Sigmoid colon (tissue), 7 donors: ENCODE results near the gene DIP2C. TPM values are rescaled to one million over a fixed set of nuclear protein-coding genes. Genes with fewer than 3 reads are reported as not detected.

Experiments used
- DNase-seq: peaks from one replicate; pipeline ENCODE4 v3.0.0-alpha.2; 2019
- H3K27ac ChIP-seq, 4 donors: fragments of 200-600 bp; sonication (generic); one replicate each; pipeline ENCODE4 v1.5.1; 2016 to 2019; ENCODE audit warnings: mild to moderate bottlenecking in 1 of 4
- H3K27me3 ChIP-seq, 3 donors: fragments of 200-600 bp; sonication (generic); one replicate each; pipeline ENCODE4 v1.5.1; 2019; ENCODE audit warnings: mild to moderate bottlenecking in 1 of 3
- H3K36me3 ChIP-seq, 4 donors: fragments of 200-600 bp; sonication (generic); one replicate each; pipeline ENCODE4 v1.5.1; 2016 to 2019
- H3K4me1 ChIP-seq, 4 donors: fragments of 200-600 bp; sonication (generic); one replicate each; pipeline ENCODE4 v1.5.1; 2017 to 2019
- H3K4me3 ChIP-seq, 4 donors: fragments of 200-600 bp; sonication (generic); one replicate each; pipeline ENCODE4 v1.5.1; 2017 to 2019; ENCODE audit warnings: mild to moderate bottlenecking in 2 of 4, moderate library complexity in 1 of 4
- H3K9me3 ChIP-seq, 4 donors: fragments of 200-600 bp in 3 of 4; sonication (generic) in 3 of 4; one replicate each; pipeline versions ENCODE4 v1.5.1 to v1.6.1; 2013 to 2019
- EP300 ChIP-seq, 4 donors: sonication (generic); formaldehyde crosslinking; IDR thresholded peaks; one replicate each; pipeline ENCODE4 v1.6.1; 2017; ENCODE audit warnings: antibody characterized with exemption in 4 of 4
- POLR2A ChIP-seq, 2 donors: fragments of 450-650 bp; IDR thresholded peaks; one replicate each; pipeline ENCODE4 v1.6.1; 2016; ENCODE audit warnings: antibody characterized with exemption in 2 of 2, mild to moderate bottlenecking in 2 of 2, moderate library complexity in 2 of 2
- POLR2AphosphoS5 ChIP-seq, 4 donors: sonication (generic); formaldehyde crosslinking; IDR thresholded peaks; one replicate each; pipeline ENCODE4 v1.6.1; 2017; ENCODE audit warnings: antibody characterized with exemption in 4 of 4
- WGBS, 2 donors: extraction: QIAGEN DNeasy Blood & Tissue Kit; methylation state at CpG; one replicate each; pipeline ENCODE4 v1.1.7; 2013; 5-methylcytosine and 5-hydroxymethylcytosine counted together
- intact Hi-C: fragments of 100-400 bp; cut with DNase I; formaldehyde crosslinking; loops from one replicate; pipeline ENCODE4 v1.15.1; 2023
- polyA plus RNA-seq, 3 donors: library from polyadenylated mRNA; stranded (reverse); fragments of 200-250 nt; gene quantifications; one replicate each; pipeline ENCODE4 v1.2.3, GENCODE V29; 2013
- total RNA-seq, 4 donors: library from RNA; depleted of rRNA; stranded (reverse); fragments of >200 nt; gene quantifications; one replicate each; pipeline ENCODE4 v1.1.0, GENCODE V29; 2016
- TF ChIP-seq, protein P1 (sequence below), 4 experiments: fragments of 450-650 bp in 3 of 4; fragments of 200-600 bp in 1 of 4; IDR thresholded peaks; one replicate each; pipeline ENCODE4 v1.5.1; 2016 to 2019; ENCODE audit warnings: antibody characterized with exemption in 4 of 4, mild to moderate bottlenecking in 3 of 4, moderate library complexity in 2 of 4
- donor health status: healthy with polysubstance abuse.
- donor health status: Bipolar disorder and iron deficiency.
- donor health status: healthy.

DIP2C gene
- total and polyA plus RNA-seq, 7 donors: 1.8 to 67.9 (median 42.1) TPM

DNA sequence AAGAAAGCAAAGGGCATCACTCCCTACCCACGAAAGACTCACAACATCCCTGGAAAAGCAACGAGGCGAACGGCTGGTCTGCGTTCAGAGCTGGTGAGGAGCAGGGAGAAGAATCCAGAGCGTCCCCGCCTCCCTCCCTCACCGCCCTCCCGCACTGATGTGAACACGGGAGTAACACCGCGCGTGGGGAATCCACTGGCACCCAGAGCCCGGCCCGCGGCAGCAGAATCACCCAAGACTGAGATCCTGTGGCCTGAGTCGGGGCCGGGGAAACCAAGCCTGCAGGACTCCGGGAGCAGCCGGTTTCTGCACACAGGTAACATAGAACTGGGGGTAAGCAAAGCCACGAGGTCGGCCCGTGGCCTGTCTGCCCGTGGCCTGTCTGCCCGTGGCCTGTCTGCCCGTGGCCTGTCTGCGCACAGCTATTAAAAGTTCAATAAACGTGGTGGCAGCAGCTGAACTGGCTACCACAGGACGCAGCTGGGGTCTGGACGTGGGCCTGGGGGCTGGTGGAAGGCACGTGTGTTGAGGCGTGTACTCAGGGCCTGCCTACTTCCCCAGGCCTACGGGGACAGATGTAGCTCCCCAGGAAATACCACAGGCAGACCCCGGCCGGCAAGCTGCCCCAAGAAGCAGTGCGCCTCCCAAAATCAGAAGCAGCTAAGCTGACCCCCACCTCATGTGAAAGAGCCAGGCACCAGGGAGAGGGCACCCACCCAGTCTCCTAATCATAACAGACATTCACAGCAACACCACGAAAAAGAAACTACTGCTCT, 23.0 kb downstream of the DIP2C start:
- no peaks in the 10 kb centered on the region for H3K9me3 ChIP-seq
- no peak for DNase-seq
- WGBS, 2 donors: 89 to 93% methylated on average over 37 of the region's 37 CpGs
- H3K27me3 ChIP-seq: no peaks in the 10 kb centered on the region
- H3K4me3 ChIP-seq: peak overlapping the region; percentile 24 to 43 (median 34)
- peak overlapping the region; percentile 29 to 90 (median 84) for H3K27ac ChIP-seq
- peaks cover 0 to 86% (median 66%) of the 10 kb centered on the region in 4 donors for H3K4me1 ChIP-seq
- H3K36me3 ChIP-seq: no peaks in the 10 kb centered on the region
- intact Hi-C loops: loop anchor here (5.0 kb wide), 1 partner anchor 154 kb away; no protein-coding TSS in a partner anchor
- no peak for TF ChIP-seq POLR2A (IDR thresholded peaks at IDR 0.05)
- TF ChIP-seq, protein P1, sequence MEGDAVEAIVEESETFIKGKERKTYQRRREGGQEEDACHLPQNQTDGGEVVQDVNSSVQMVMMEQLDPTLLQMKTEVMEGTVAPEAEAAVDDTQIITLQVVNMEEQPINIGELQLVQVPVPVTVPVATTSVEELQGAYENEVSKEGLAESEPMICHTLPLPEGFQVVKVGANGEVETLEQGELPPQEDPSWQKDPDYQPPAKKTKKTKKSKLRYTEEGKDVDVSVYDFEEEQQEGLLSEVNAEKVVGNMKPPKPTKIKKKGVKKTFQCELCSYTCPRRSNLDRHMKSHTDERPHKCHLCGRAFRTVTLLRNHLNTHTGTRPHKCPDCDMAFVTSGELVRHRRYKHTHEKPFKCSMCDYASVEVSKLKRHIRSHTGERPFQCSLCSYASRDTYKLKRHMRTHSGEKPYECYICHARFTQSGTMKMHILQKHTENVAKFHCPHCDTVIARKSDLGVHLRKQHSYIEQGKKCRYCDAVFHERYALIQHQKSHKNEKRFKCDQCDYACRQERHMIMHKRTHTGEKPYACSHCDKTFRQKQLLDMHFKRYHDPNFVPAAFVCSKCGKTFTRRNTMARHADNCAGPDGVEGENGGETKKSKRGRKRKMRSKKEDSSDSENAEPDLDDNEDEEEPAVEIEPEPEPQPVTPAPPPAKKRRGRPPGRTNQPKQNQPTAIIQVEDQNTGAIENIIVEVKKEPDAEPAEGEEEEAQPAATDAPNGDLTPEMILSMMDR (IDR thresholded peaks at IDR 0.05): no peak
- TF ChIP-seq EP300 (IDR thresholded peaks at IDR 0.05): no peak
- no peak for TF ChIP-seq POLR2AphosphoS5 (IDR thresholded peaks at IDR 0.05)

GRCh38 chr10:665579-666091, 23.8 kb downstream of the DIP2C start:
- TF ChIP-seq POLR2A (IDR thresholded peaks at IDR 0.05) (no peak), POLR2AphosphoS5 (IDR thresholded peaks at IDR 0.05) (peak; percentile 52 to 86 (median 66)), EP300 (IDR thresholded peaks at IDR 0.05) (peak in 2 of 4 donors; percentile 26 to 91)
- TF ChIP-seq, protein P1 (IDR thresholded peaks at IDR 0.05): no peak
- H3K27ac ChIP-seq: peak overlapping the region; percentile 29 to 90 (median 84)
- peak; percentile 94 for DNase-seq
- H3K4me3 ChIP-seq: peak overlapping the region; percentile 24 to 43 (median 34)
- H3K27me3 ChIP-seq: no peaks in the 10 kb centered on the region
- H3K9me3 ChIP-seq: no peaks in the 10 kb centered on the region
- intact Hi-C loops: loop anchor here (5.0 kb wide), 1 partner anchor 153 kb away; no protein-coding TSS in a partner anchor
- WGBS, 2 donors: 78 to 90% methylated on average over 30 of the region's 30 CpGs
- H3K36me3 ChIP-seq: no peaks in the 10 kb centered on the region
- peaks cover 0 to 94% (median 74%) of the 10 kb centered on the region in 4 donors for H3K4me1 ChIP-seq

DNA sequence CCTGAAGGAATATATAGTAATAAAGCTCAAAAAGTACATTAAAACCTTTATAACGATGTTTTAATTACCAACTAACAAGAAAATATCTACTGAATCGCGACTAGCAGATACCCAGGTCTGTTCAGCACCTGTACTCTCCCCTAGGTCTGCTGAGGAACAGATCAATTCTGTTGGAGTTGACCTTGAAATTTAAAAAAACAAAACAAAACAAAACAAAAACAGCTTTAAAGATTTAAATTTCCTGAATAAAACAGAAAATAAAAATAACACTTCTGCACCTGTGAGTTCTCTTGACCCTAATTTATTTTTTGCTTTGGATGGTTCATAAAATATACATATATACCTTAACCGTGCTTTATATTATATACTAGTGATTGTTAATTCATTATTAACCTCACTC, 24.6 kb downstream of the DIP2C start:
- Histone ChIP-seq H3K27me3 (no peaks in the 10 kb centered on the region), H3K9me3 (no peaks in the 10 kb centered on the region), H3K27ac (peak overlapping the region; percentile 29 to 90 (median 84)), H3K36me3 (no peaks in the 10 kb centered on the region), H3K4me3 (peak overlapping the region in 1 of 4 donors; percentile 43), H3K4me1 (peaks cover 0 to 95% (median 79%) of the 10 kb centered on the region in 4 donors)
- intact Hi-C loops: loop anchor here (5.0 kb wide), 2 partner anchors 153 to 173 kb away; no protein-coding TSS in a partner anchor
- no peak for DNase-seq
- no peak for TF ChIP-seq EP300 (IDR thresholded peaks at IDR 0.05)
- TF ChIP-seq POLR2AphosphoS5 (IDR thresholded peaks at IDR 0.05): no peak
- no peak for TF ChIP-seq POLR2A (IDR thresholded peaks at IDR 0.05)
- TF ChIP-seq, protein P1 (IDR thresholded peaks at IDR 0.05): no peak
- WGBS, 2 donors: 96 to 98% methylated on average over 4 of the region's 4 CpGs

DNA sequence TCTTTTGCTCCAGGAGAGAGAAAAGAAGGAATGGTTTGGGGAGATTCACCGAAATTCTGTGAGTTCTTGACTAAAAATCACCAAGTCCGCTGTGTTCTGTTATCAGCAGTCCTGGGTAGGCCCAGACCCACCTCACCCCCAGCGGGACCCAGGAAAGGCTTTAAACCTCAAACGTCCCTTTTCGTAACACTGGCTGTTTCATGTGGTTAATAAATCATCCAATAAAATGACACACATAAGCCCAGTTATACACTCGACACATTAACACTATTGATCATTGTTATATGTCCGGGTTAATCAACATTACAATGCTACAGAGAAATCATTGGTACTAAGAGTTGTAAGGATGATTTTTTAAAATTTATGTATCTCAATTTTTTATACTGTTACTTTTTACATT, 25.2 kb downstream of the DIP2C start:
- 89 to 91% methylated on average over 7 of the region's 7 CpGs for WGBS, 2 donors
- intact Hi-C loops: loop anchor here (5.0 kb wide), 1 partner anchor 172 kb away; no protein-coding TSS in a partner anchor
- no peak for DNase-seq
- Histone ChIP-seq H3K27ac (peak overlapping the region; percentile 67 to 90 (median 82)), H3K36me3 (no peaks in the 10 kb centered on the region), H3K4me3 (peak overlapping the region in 1 of 4 donors; percentile 1), H3K27me3 (no peaks in the 10 kb centered on the region), H3K9me3 (no peaks in the 10 kb centered on the region), H3K4me1 (peaks cover 0 to 95% (median 81%) of the 10 kb centered on the region in 4 donors)
- TF ChIP-seq POLR2AphosphoS5 (IDR thresholded peaks at IDR 0.05): no peak
- TF ChIP-seq, protein P1 (IDR thresholded peaks at IDR 0.05): no peak
- TF ChIP-seq EP300 (IDR thresholded peaks at IDR 0.05): no peak
- no peak for TF ChIP-seq POLR2A (IDR thresholded peaks at IDR 0.05)
